Measurements from ENCODE around the gene CREB3L2.
"Not testable (repeated sequence)": the region's sequence is repeated elsewhere in the genome, so short reads cannot be mapped to it uniquely, and the experiment has no call there.

Gene CREB3L2

DNA sequence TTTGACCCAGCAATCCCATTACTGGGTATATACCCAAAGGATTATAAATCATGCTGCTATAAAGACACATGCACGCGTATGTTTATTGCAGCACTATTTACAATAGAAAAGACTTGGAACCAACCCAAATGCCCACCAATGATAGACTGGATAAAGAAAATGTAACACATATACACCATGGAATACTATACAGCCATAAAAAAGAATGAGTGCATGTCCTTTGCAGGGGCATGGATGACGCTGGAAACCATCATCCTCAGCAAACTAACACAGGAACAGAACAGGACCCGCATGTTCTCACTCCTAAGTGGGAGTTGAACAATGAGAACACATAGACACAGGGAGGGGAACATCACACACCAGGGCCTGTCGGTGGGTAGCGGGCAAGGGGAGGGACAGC, 75.7 kb downstream of the CREB3L2 start:
- DNase-seq = not testable (repeated sequence)

DNA sequence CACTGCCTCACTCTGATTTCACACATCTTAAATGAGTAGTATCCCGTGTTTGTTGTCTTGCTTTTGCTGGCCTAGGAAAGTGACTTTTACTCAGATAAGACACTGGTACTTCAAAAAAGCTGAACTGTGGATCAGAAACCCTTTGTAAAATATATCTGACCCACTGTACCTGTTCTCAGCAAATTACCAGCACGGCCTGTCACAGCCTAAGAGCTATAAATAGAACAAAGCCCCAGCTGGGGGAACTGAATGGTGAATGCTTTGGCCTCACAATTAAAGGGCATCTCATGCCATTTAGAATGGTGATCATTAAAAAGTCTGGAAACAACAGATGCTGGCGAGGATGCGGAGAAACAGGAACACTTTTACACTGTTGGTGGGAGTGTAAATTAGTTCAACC, 76.1 kb downstream of the CREB3L2 start:
- DNase-seq = no peak

DNA sequence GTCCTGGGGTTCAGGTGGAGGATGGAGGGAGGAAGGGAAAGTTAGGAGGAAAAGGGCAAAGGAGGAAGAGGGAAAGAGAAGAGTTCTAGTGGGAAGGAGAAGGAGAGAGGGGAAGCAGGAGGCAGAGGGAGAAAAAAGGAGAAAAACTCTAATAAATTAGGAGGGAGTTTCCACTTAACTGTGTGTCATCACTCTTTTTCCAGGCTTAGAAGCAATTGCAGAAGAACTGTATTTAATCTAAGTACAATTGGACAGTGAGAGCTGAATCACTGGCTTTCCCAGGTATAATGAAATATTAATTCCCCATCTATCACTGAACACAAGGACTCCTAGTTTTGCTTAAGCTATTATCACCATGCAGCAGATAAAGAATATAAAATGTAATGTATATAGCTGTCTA, 76.8 kb downstream of the CREB3L2 start:
- no peak for DNase-seq

DNA sequence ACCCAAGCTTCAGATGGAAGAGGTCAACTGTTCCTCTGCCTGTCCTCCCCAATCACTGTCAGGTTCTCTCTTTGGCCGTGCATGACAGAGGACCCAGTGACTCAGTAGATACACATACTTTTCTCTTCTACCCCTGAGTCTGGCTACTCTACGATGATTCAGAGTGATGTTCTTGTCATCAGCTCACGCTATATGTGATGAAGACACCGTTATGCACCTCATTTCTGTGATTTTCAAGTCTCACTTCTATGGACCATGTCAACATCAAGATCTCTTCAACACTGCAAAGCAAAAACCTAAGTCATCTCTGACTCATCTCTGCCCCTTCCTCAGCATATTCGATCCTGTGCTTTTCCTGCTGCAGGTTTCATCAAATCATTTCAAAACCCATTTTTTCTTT, 78.5 kb downstream of the CREB3L2 start:
- DNase-seq = no peak

DNA sequence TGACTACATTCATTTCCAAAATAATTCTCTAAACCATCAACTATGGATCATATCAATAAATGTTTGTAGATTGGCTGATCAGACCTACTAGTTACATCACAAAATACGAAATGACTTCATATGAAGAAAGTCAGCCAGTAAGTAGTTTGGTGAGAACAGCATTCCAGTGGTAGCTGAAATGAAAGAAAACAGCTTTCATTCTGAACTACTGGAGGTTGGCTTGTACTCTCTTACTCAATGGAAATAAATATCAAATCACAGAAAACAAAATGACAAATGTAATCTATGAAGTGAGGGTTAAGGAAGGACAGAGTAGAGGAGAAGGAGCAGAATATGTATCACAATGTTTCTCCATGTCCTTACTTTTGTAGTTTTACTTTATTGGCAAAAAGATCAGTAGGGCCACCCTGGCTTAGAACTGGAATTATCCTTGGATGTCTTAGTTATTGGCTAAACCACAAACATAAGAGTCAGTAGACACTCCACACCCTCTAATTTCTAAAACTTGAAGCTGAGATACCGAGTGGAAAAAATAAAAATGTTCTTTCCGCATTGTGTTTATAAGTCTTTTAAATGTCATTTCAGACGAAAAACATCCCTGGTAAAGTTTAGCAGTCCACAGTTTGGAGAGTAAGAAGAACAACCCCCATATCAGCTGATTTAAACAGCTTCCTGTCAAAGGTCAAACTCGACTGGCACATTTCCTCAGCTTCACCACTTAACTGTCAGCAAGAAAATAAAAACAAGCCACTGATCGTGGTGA, 81.1 kb downstream of the CREB3L2 start:
- DNase-seq = no peak

DNA sequence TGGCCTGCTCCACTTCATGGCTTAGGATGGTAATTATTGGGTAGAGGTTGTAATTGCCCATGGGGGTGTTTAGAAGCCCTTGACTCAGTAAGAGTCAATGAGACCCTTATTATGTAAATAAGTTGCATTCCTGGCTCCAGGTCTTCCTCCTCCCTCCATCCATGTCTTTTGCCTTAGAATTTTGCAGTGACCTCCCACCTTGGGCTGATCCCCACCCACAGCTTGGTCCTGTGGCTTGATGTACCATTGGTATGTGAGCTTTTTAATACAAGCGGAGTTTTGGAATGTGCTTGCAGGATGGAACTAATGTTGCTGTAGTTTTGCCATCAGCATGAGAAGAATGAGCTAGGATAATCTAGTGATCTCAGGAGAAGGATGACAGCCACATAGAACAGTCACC, 81.9 kb downstream of the CREB3L2 start:
- no peak for DNase-seq

DNA sequence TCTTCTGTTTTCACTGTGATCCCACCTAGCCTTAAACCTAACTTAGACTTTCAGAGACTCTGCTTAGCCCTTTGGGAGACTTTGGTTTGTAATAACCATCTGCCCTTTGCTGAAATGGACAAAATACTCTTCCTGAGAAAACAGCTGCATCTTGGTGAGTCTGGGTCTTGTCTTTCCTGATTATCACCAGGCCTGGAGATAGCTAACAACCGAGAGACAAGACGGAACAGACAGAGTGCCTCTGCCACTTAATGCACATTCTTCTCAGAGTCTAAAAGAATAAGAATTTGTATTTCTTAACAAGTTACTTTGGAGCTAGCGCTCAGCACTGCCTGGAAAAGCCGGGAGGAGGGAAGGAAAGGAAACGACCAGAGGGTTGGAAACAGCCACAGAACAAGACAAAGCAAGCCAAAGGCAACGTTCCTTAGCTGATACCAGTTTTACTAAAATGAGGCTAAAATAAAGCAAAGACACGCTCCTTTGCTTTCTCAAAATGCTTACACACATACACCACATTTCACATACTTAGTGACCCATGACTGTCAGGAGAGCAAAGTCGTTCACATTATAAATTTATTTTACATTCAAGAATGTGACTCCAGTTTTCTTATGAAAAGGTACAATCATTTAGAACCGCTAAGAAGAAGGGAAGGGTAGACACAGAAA, 84.8 kb downstream of the CREB3L2 start:
- no peak for DNase-seq

DNA sequence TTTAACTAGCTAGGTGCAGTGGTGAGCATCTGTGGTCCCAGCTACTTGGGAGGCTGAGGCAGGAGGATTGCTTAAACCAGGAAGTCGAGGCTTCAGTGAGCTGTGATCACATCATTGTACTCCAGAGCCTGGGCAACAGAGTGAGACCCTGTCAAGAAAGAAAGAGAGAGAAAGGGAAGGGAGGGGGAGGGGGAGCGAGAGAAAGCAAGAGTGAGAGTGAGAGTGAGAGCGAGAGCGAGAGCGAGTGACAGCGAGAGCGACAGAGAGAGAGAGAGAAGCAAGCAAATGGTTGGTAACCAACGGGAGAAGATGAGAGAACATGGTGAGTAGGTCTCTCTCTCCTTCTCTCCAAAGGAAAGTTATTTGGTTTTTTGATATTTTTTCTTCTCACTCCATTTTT, 85.3 kb downstream of the CREB3L2 start:
- DNase-seq = no peak

DNA sequence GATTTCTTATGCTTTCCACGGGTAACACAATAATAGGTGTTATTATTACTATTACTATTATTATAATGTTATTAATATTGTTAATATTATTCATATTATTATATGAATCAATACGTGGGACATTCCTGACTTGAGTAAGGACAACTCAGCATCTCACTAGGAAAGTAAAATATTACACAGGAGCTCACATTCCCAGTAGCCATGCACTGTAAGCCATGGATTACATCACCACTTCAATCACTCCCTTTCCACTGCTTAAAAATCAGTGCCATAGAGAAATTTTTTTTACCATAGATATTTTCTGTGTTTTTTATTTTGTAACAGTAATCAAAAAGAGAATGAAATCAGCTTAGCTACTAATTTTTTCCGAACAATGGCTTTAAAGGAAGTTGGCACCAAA, 86.6 kb downstream of the CREB3L2 start:
- no peak for DNase-seq

DNA sequence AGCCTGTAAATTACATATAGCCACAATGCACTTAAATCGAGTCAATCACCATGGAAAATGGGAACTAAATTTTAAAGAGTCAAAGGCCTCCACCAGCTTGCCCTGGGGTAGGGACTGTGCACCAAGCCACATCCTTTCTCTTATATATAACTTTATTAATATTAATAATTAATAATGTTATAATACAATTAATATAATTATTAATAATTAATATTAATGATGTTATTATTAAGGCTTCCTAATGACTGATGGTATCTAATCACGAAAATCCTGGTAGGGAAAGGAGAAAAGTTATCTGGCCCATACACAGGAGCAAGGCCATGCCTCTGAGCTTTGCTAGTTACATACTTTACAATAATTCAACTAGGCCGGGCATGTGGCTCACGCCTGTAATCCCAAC, 87.9 kb downstream of the CREB3L2 start:
- no peak for DNase-seq

DNA sequence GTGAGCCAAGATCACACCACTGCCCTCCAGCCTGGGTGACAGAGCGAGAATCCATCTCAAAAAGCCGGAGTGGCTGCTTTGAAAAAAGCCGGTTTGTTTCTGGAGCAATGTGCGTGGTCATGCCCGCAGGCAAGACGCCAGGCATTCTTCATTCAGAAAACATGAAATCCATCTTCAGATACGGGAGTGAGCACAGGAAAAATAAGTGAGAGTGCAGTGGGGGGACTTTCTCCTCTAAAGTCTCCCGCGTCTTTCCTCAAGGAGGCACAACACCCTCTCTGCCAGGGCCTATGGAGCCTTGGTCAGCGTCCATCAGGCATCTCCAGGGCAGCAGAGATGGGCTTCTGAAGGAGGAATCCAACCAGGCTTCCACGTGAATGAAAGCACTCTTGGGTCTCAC, 92.8 kb downstream of the CREB3L2 start:
- no peak for DNase-seq

DNA sequence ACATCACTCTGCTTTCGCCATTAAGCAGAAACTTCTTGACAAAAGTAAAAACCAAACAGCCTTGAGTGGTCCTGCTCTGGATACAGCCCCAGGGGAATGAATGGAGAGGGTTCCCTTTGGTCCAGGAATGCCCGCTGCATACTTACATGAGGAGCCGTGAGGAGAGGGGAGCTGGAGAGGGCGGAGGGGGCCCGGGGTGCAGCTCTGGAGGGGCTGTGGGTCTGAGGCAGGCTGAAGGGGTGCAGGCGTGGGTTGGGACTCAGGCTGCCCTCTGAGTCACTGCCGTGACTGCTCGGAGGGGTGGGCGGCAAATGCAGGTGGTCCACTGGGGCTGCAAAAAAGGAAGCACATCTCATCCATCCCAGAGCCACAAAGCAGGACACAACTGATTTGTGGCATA, 93.8 kb downstream of the CREB3L2 start:
- no peak for DNase-seq

DNA sequence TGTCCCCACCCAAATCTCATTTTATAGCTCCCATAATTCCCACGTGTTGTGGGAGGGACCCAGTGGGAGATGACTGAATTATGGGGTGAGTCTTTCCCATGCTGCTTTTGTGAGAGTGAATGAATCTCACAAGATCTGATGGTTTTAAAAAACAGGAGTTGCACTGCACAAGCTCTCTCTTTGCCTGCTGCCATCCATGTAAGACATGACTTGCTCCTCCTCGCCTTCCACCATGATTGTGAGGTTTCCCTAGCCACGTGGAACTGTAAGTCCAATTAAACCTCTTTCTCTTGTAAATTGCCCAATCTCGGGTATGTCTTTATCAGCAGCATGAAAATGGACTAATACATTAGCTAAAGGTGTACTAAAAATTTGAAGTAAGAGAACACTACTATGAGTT, 95.2 kb downstream of the CREB3L2 start:
- DNase-seq = not testable (repeated sequence)

DNA sequence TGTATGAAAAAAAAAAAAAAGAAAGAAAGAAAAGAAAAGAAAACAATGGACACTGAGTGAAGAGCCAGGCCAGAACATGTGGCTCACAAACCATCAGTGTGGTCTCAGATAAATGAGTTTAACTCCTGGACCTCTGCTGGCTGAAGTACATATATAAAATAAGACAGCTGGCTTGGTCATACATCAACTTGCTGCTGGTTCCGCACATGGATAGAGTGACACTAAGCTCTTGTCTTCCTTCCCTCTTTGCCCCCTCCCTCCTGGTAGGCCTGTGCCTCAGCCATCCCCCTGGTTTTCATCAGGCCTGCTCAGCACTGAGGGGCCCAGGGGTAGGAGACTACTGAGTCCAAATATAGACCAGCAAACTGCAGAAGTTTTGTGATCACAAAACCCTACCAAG, 97.1 kb downstream of the CREB3L2 start:
- no peak for DNase-seq

DNA sequence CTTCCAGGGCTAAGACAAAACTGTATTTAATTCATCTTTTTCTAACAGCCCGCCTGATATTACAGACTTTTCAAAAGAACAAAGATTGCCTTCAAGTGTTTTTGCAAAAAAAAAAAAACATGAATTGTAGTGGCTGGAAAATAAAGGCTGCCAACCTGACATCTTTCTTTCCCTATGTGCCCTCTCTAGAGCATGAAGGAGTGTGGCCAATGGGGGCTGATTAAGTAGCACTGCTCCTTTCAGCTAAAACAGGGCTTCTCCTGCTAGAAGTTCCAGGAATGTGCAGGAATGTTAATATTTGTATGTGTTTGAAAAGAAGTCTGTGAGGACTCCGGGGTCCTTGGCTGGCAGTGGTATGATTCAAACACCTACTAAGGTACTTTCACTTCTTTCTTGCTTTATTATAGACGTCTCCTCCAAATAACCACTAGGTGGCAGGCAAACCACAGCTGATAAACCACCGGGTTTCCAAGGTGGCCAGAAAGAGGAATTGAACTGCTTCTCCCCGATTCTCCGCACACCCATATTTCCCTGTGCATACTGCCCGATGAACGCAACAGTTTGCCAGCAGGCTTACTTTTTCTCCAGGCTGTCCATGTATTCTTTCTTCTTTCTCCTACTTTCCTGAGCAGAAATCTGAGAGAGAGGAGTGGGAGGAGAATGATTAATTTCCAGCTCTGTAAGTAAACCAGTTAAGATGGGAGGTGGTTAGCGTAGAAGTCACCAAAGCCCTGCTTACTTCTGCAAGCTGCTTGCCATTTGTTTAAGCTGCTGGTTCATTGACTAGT, 98.3 kb downstream of the CREB3L2 start:
- DNase-seq = peak; percentile 51

DNA sequence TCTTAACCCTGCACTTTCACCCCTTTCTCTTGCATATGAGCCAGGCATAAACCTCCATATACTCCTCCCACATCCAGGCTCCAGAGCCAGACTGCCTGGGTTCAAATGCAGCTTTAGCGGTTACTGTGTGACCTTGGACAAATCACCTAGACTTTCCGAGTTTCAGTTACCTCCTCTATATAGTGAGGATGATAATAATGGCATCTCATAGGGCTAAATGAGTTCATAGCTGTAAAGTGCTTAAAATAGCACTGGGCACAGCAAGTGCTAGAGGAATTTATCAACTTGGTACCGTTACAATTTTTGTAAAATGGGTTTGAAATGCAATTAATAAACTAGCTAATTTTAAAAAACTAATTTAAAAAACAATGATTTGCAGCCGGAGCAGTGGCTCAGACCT, 101.7 kb downstream of the CREB3L2 start:
- no peak for DNase-seq

DNA sequence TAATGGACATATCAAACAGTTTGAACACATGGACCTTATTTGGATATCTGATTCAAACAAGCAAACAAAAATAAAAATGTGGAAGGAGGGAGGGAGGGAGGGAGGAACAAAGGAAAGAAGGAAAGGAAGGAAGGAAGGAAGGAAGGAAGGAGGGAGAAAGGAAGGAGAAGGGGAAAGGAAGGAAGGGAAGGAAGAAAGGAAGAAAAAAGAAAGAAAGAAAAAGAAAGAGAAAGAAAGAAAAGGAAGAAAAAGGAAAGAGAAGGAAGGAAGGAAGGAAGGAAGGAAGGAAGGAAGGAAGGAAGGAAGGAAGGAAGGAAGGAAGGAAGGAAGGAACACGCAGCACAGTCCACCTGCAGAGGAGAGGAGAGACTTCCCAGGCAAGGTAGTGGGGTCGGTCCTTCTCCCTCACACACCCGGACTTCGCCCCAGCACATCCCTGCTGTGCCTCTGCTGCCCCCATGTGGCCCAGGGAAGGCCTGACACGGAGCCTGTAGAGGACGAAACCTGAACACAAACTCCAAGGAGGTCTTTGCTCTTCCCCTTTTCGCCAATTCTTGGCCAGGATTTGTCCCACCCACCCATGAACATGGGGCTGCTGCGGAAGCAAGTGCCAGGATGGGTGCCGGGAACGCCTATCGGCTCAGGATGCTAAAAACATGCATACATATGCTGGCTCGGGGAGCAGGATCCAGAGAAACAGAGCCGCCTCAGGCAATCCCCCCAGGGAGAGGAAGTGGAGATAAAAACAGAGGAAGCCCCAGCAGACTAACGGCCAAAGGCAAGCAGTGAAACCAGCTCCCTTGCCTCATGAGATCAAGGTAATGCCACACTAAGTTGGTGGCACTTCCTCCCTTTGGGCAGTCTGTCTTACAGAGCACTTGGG, 102.8 kb downstream of the CREB3L2 start:
- peak; percentile 18 for DNase-seq

DNA sequence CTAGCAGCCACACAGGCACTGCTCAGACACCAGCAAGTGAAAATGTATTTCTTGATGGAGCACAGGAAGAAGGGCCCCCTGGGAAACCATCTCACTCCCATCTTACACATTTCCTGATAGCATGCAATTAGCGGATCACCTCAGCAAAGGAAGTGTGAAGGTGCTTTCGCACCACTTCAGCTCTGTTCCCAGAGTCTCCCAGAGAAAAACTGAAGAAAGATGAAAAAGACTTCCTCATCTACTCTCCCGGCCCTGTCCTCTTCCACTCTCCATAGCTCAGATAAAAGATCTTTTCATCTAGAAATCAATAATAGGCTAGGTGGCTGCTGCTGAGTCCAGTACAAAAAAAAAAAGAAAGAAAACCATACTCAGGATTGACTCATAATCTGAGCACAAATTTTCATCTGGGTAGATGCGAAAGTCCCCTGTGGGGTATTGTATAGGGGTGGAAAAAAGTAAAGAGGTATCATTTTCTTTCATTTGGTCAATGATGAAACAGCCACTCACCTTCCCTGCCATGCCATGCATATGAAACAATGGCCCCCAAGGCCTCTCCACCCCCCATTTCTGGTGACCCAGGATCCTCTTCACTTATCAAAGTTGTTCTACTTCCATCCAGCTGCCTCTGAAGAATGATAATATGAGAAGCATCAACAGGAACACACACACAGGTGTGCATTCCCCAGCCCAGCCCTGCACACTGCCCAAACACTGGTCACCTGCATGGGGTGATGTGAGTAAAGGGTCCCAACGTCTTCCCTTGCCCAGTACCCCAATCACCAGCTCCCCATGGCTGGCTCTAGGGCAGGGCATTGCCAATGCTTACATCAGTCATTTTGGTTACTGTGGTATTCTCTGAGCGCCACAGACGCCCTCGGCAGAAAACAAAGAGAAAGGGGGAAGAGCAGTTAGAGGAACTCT, 106.3 kb downstream of the CREB3L2 start:
- DNase-seq = no peak

DNA sequence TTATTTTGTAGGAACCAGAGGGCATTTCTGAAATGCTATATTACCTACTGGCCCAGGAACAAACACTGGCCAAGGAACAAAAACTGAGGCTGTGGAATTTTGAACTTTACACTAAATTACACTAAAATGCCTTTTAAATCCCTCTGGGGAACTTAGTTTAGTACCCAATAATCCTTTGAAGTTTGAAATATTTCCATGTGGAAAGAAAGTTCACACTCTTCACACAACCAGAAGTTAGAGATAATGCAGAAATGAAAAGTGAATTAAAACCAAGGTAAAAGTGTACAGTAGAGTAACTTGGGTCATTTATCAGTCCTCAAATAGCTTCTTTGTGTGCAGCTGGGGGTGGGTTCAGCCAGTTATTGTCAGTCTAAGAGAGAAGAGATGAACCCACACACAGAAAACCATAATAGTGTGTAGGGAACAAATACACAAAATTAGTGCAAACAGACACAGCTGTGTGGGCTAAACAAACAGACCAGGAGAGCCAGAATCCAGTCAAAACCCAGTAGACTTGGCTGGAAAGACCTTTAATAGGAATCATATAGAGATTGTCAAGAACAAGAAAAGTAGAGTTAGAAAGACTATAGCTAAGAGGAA, 108.6 kb downstream of the CREB3L2 start:
- no peak for DNase-seq

DNA sequence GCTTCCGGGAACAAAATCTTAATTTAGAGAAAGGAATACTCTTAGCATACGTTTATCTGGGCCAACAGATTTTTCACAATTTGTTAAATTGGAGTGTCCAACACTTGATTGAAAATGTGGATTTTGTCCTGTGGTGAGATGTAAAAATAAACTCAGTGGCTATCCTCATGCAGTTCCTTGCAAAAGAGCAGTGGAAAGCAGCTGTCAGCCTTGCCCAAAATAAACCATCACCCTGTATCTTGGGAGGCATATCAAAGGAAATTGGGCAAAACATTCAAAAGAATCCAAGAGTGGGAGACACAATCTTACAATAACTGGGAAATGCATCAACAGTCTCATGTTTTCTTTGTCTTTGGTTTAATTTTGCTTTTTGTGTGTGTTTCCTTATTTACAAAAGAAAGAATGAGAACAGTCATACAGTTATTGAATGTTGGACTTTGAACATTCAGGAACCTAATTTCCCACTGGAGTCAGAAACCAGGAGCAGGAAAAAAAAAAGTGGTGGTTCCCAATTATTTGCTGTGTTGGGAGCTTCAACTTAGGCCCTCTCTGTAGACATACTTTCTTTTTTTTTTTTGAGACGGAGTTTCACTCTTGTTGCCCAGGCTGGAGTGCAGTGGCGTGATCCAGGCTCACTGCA, 110.8 kb downstream of the CREB3L2 start:
- DNase-seq = no peak

DNA sequence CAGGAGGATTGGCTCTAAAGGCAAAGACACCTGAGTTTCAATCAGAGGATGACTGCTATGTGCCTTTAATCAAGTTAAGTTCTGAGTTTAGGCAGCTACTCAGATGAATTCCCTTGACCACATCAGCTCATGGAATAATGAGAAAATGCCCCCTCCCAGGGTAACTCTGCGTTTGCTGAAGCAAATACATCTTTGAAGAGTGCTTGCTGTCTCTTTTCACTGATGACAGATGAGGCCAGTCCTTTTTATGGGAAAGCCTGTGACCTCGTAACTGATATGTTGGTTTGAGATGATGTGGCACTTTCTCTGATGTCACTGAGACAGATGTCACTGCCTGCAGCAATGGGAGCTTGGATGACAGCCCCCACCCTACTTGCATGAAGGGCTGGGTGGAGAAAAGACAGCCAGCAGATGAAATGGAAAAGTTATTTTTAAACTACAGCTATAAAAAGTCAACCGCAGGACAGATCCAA, 111.4 kb downstream of the CREB3L2 start:
- no peak for DNase-seq
